A673 (cell line): ENCODE results near the gene PLCB4. TPM values are rescaled to one million over a fixed set of nuclear protein-coding genes. Genes with fewer than 3 reads are reported as not detected.
"Not testable (repeated sequence)": the region's sequence is repeated elsewhere in the genome, so short reads cannot be mapped to it uniquely, and the experiment has no call there.

ENCODE experiments used
- BruUV-seq: library from RNA; stranded (reverse); fragments of 400-500 nt; replicated peaks from 2 replicates; lab custom pipeline; 2021; lab: Mats Ljungman, UMichigan
- CTCF ChIA-PET: fragments of 300-600 bp; sonication (Branson Sonifier 250); formaldehyde crosslinking; loops from one replicate; lab custom pipeline; 2022; ENCODE audit warnings: antibody characterized with exemption; lab: Charles Lee
- POLR2A ChIA-PET: fragments of 300-600 bp; sonication (Branson Sonifier 250); formaldehyde crosslinking; loops from one replicate; lab custom pipeline; 2022; ENCODE audit warnings: antibody characterized with exemption; ENCODE audit not compliant: low non-redundant PET; lab: Charles Lee
- DNase-seq: peaks from one replicate; pipeline ENCODE4 v3.0.0-alpha.2; 2015; ENCODE audit warnings: low spot score
- H3K27ac ChIP-seq: fragments of 200-600 bp; sonication (generic); 2 replicates; pipeline ENCODE4 v1.5.1; 2016; ENCODE audit warnings: mixed run types, low read depth, mild to moderate bottlenecking, mixed read lengths, antibody characterized with exemption, low read length; ENCODE audit not compliant: poor library complexity, severe bottlenecking
- H3K27me3 ChIP-seq: fragments of 200-600 bp; sonication (generic); replicated peaks from 2 replicates; pipeline ENCODE4 v1.6.1; 2017; ENCODE audit warnings: mixed run types, low read depth, mild to moderate bottlenecking, mixed read lengths, antibody characterized with exemption, low read length; ENCODE audit not compliant: insufficient read depth, poor library complexity
- H3K36me3 ChIP-seq: fragments of 200-600 bp; sonication (generic); 2 replicates; pipeline ENCODE4 v1.6.1; 2016; ENCODE audit warnings: mixed run types, mild to moderate bottlenecking, mixed read lengths, antibody characterized with exemption, low read length; ENCODE audit not compliant: insufficient read depth, poor library complexity, severe bottlenecking
- H3K4me1 ChIP-seq: fragments of 200-600 bp; sonication (generic); 2 replicates; pipeline ENCODE4 v1.6.1; 2017; ENCODE audit warnings: mixed run types, mild to moderate bottlenecking, mixed read lengths, antibody characterized with exemption, low read length; ENCODE audit not compliant: insufficient read depth, poor library complexity, severe bottlenecking
- H3K4me3 ChIP-seq: fragments of 200-600 bp; sonication (generic); 2 replicates; pipeline ENCODE4 v1.5.1; 2016; ENCODE audit warnings: low read depth, mixed run types, mild to moderate bottlenecking, mixed read lengths, low read length; ENCODE audit not compliant: poor library complexity, severe bottlenecking
- H3K9me3 ChIP-seq: fragments of 200-600 bp; sonication (generic); 2 replicates; pipeline ENCODE4 v1.6.1; 2016; ENCODE audit warnings: mixed run types, low read depth, mild to moderate bottlenecking, mixed read lengths, antibody characterized with exemption, low read length; ENCODE audit not compliant: poor library complexity, severe bottlenecking
- EZH2 ChIP-seq: fragments of 200-600 bp; sonication (generic); IDR thresholded peaks from 2 replicates; pipeline ENCODE4 v1.6.1; 2017; ENCODE audit warnings: borderline replicate concordance, low read depth, mild to moderate bottlenecking, mixed read lengths, antibody characterized with exemption, low read length; ENCODE audit not compliant: poor library complexity, severe bottlenecking
- intact Hi-C: fragments of 100-400 bp; cut with micrococcal nuclease; formaldehyde crosslinking; loops from one replicate; pipeline ENCODE4 v1.10.0; 2022; ENCODE audit not compliant: unreplicated experiment
- total RNA-seq: library from RNA; stranded (reverse); gene quantifications from 2 replicates; pipeline ENCODE4 v1.2.3, GENCODE V29; 2021
- TF ChIP-seq, protein P1 (sequence below): fragments of 300-800, 200-600 bp; sonication (generic); conservative IDR thresholded peaks from 2 replicates; pipeline ENCODE4 v1.5.1; 2017; ENCODE audit warnings: low read depth, mild to moderate bottlenecking, antibody characterized with exemption, low read length, moderate library complexity, mixed read lengths

The PLCB4 gene
- total RNA-seq, 1 experiment from 2014 or later: 6.2 TPM

DNA sequence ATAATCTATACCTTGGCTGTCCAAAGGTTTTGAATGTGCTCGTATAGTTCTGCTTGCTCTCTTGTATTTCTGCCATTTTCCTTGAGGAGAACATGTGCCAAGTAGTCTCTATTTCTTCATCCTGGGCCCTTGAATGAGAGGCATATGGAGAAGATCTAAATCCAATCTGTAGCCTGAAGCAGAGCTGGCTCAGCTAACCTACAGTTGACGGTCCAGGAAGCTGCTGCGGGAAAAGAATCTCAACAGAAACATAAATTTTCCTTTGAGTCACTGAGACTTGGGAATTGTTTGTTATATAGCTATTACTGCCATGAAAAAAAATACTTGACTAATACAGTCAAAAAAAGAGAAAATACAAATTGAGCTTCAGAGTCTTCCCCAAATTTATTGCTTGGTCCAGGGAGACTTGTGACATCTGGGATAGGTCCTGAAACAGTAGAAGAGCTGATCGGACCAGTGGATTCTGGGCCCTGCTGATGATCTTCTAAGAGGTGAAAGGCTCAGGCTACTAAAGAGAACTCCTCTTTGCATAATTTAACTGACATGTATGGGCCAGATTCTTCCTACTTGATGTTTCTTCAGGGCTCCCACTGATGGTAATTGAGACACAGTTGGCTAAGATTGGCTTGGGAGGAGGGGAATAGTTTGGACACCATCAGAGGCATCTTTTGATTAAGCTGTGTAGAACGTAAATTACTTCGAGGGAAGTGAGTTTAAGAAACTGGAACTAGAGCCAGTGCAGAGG, 29.9 kb upstream of the PLCB4 start:
- Histone ChIP-seq H3K27ac (no peak overlapping the region), H3K9me3 (no peaks in the 10 kb centered on the region), H3K4me3 (no peak overlapping the region), H3K4me1 (no peaks in the 10 kb centered on the region), H3K27me3 (no peaks in the 10 kb centered on the region), H3K36me3 (no peaks in the 10 kb centered on the region)
- ChIA-PET POLR2A (no interaction called here), CTCF (no interaction called here)
- BruUV-seq: no TSS peak
- DNase-seq: no peak
- no peak for TF ChIP-seq EZH2
- TF ChIP-seq, protein P1, sequence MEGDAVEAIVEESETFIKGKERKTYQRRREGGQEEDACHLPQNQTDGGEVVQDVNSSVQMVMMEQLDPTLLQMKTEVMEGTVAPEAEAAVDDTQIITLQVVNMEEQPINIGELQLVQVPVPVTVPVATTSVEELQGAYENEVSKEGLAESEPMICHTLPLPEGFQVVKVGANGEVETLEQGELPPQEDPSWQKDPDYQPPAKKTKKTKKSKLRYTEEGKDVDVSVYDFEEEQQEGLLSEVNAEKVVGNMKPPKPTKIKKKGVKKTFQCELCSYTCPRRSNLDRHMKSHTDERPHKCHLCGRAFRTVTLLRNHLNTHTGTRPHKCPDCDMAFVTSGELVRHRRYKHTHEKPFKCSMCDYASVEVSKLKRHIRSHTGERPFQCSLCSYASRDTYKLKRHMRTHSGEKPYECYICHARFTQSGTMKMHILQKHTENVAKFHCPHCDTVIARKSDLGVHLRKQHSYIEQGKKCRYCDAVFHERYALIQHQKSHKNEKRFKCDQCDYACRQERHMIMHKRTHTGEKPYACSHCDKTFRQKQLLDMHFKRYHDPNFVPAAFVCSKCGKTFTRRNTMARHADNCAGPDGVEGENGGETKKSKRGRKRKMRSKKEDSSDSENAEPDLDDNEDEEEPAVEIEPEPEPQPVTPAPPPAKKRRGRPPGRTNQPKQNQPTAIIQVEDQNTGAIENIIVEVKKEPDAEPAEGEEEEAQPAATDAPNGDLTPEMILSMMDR: no peak
- intact Hi-C loops: no loop called here

DNA sequence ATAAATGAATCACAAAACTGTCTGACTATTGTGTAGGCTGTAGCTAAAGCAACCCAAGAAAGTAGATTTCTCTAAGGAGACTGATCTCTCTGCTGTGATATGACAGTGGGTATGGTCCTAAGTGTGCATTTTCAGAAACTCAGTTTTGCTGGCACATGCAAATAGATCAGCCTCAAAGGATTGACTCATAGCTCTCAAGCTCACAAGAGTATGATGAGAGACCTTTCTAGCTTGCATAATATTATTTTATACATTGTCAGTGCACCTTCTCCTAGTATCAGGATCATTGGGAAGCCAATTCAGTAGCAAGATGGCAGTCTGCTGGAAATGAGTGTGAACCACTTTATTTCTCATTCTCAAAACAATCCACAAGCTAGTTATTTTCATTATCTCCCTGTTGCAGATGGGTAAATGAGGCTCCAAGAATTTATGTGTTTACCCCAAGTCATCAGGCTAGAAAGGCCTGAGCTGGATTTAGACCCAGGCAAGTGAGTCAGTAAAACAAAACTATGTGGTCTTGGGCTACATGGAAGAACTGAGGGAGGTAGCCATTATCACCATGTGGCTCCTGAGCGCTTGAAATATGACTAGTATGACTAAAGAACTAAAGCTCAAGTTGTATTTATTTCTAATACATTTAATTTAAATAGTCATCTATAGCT, 27.9 kb upstream of the PLCB4 start:
- intact Hi-C loops: no loop called here
- ChIA-PET CTCF (no interaction called here), POLR2A (no interaction called here)
- TF ChIP-seq, protein P1: no peak
- TF ChIP-seq EZH2: no peak
- H3K27ac ChIP-seq: no peak overlapping the region
- no peaks in the 10 kb centered on the region for H3K4me1 ChIP-seq
- no TSS peak for BruUV-seq
- no peak overlapping the region for H3K4me3 ChIP-seq
- H3K36me3 ChIP-seq: no peaks in the 10 kb centered on the region
- no peaks in the 10 kb centered on the region for H3K9me3 ChIP-seq
- no peak for DNase-seq
- no peaks in the 10 kb centered on the region for H3K27me3 ChIP-seq

- Histone ChIP-seq H3K36me3 (no peaks in the 10 kb centered on the region), H3K4me3 (no peak overlapping the region), H3K27me3 (no peaks in the 10 kb centered on the region), H3K4me1 (no peaks in the 10 kb centered on the region), H3K9me3 (no peaks in the 10 kb centered on the region), H3K27ac (no peak overlapping the region)
- DNase-seq: no peak
- POLR2A ChIA-PET: no interaction called here
- CTCF ChIA-PET: no interaction called here
- TF ChIP-seq, protein P1: no peak
- TF ChIP-seq EZH2: no peak
- intact Hi-C loops: no loop called here
- BruUV-seq: no TSS peak
Observed at GRCh38 chr20:9043364-9043763, 25.5 kb upstream of the PLCB4 start.

DNA sequence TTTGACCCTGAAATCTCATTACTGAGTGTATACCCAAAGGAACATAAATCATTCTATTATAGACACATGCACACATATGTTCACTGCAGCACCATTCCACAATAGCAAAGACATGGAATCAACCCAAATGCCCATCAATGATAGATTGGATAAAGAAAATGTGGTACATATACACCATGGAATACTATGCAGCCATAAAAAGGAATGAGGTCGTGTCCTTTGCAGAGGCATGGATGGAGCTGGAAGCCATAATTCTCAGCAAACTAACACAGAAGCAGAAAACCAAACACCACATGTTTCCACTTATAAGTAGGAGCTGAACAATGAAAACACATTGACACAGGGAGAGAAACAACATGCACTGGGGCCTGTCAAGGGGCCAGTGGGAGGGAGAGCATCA, 21.0 kb upstream of the PLCB4 start:
- H3K9me3 ChIP-seq, H3K27me3 ChIP-seq, BruUV-seq, CTCF ChIA-PET, H3K4me1 ChIP-seq, DNase-seq, H3K27ac ChIP-seq, H3K36me3 ChIP-seq, POLR2A ChIA-PET, H3K4me3 ChIP-seq, intact Hi-C loops: not testable (repeated sequence)
